GM19324 (cell line): Measurements from ENCODE around the gene FAM193A.

Experiments used
- ATAC-seq: cut with Tn5 transposase; IDR thresholded peaks from one replicate; pipeline ENCODE4 v1.9.1; 2021; ENCODE audit warnings: mild to moderate bottlenecking, moderate library complexity; ENCODE audit not compliant: unreplicated experiment, low FRiP score

Gene FAM193A

GRCh38 chr4:2688697-2689096 is 152.2 kb downstream of the FAM193A start:
- ATAC-seq, result no peak

GRCh38 chr4:2689114-2689513 is 152.7 kb downstream of the FAM193A start:
- ATAC-seq, result no peak

GRCh38 chr4:2689825-2690700 is 153.6 kb downstream of the FAM193A start:
- ATAC-seq, result no peak

- ATAC-seq, result no peak
These were observed 154.9 kb downstream of the FAM193A start for GRCh38 chr4:2691313-2691712.

- no peak for ATAC-seq
These were observed 155.5 kb downstream of the FAM193A start for GRCh38 chr4:2691952-2692435.

GRCh38 chr4:2694691-2695090 is 158.2 kb downstream of the FAM193A start:
- no peak for ATAC-seq

GRCh38 chr4:2695346-2696060 is 159.1 kb downstream of the FAM193A start:
- no peak for ATAC-seq

GRCh38 chr4:2696423-2696822 is 160.0 kb downstream of the FAM193A start:
- peak; percentile 96 for ATAC-seq

GRCh38 chr4:2697995-2698414 is 161.6 kb downstream of the FAM193A start:
- no peak for ATAC-seq

GRCh38 chr4:2698504-2698903 is 162.1 kb downstream of the FAM193A start:
- ATAC-seq, result no peak

- ATAC-seq, result no peak
These were observed 162.6 kb downstream of the FAM193A start for GRCh38 chr4:2698951-2699505.

GRCh38 chr4:2699534-2699933 is 163.1 kb downstream of the FAM193A start:
- no peak for ATAC-seq

- ATAC-seq, result no peak
These were observed 163.6 kb downstream of the FAM193A start for GRCh38 chr4:2700031-2700430.

- ATAC-seq, result no peak
These were observed 165.9 kb downstream of the FAM193A start for GRCh38 chr4:2702361-2702760.

- no peak for ATAC-seq
These were observed 166.3 kb downstream of the FAM193A start for GRCh38 chr4:2702770-2703169.

- ATAC-seq, result no peak
These were observed 175.9 kb downstream of the FAM193A start for GRCh38 chr4:2712261-2712842.

- ATAC-seq, result no peak
These were observed 176.9 kb downstream of the FAM193A start for GRCh38 chr4:2713337-2713736.

- ATAC-seq, result no peak
These were observed 177.8 kb downstream of the FAM193A start for GRCh38 chr4:2714061-2714770.

- no peak for ATAC-seq
These were observed 178.5 kb downstream of the FAM193A start for GRCh38 chr4:2714918-2715317.

GRCh38 chr4:2715426-2715825 is 179.0 kb downstream of the FAM193A start:
- ATAC-seq, result no peak
